HepG2 (cell line): ENCODE results near the gene FGGY. TPM values are rescaled to one million over a fixed set of nuclear protein-coding genes. Genes with fewer than 3 reads are reported as not detected.

Source experiments
- ATAC-seq: fragments of 200-7000 bp; cut with Tn5 transposase; 3 replicates; pipeline ENCODE4 v1.9.1; 2020; ENCODE audit warnings: mild to moderate bottlenecking, moderate library complexity
- BruUV-seq: library from RNA; stranded (reverse); fragments of 400-500 nt; replicated peaks from 2 replicates; lab custom pipeline; 2021; lab: Mats Ljungman, UMichigan
- CTCF ChIA-PET: fragments of 300-600 bp; formaldehyde crosslinking; extraction: SDS; loops from one replicate; lab custom pipeline; 2021; ENCODE audit warnings: low total read pairs, inconsistent platforms, low intra/inter-chr PET ratio; lab: Yijun Ruan, JAX
- POLR2A ChIA-PET: fragments of 350-600 bp; sonication (Branson Sonifier 250); formaldehyde crosslinking; loops from one replicate; lab custom pipeline; 2020; ENCODE audit warnings: antibody characterized with exemption, inconsistent platforms; lab: Yijun Ruan, JAX
- DNase-seq: peaks from one replicate; pipeline ENCODE4 v3.0.0-alpha.2; 2015; ENCODE audit warnings: low spot score
- FAIRE-seq: peaks from 3 replicates; lab custom pipeline; 2011; peaks lifted over from hg19 to GRCh38; lab: Jason Lieb, UNC
- H2AFZ ChIP-seq: one replicate; pipeline ENCODE4 v1.6.1; 2011; ENCODE audit warnings: low read length, inconsistent platforms
- H3K27ac ChIP-seq: fragments of 300-600 bp; 3 replicates; pipeline ENCODE4 v1.8.0; 2011; ENCODE audit warnings: mixed run types, mild to moderate bottlenecking, mixed read lengths, low read length, inconsistent platforms; ENCODE audit not compliant: insufficient read depth; ENCODE audit errors: extremely low read length
- H3K27me3 ChIP-seq, 2 experiments: fragments of 200-600 bp in 1 of 2; 2 replicates in 1 of 2; 3 replicates in 1 of 2; pipeline versions ENCODE4 v1.6.0 to v1.8.0; 2011; ENCODE audit warnings: low read length in 2 of 2, mild to moderate bottlenecking in 2 of 2, moderate library complexity in 2 of 2, inconsistent platforms in 1 of 2; ENCODE audit not compliant: insufficient read depth in 2 of 2, control insufficient read depth in 1 of 2
- H3K36me3 ChIP-seq, 2 experiments: fragments of 200-600 bp in 1 of 2; replicated peaks in 1 of 2; 2 replicates in 1 of 2; 3 replicates in 1 of 2; pipeline versions ENCODE4 v1.5.1 to v1.8.0; 2011; ENCODE audit warnings: low read length in 2 of 2, inconsistent platforms in 1 of 2; ENCODE audit not compliant: insufficient read depth in 2 of 2, control insufficient read depth in 1 of 2
- H3K4me1 ChIP-seq: 2 replicates; pipeline ENCODE4 v1.5.1; 2012; ENCODE audit warnings: low read length, inconsistent platforms; ENCODE audit not compliant: insufficient read depth
- H3K4me2 ChIP-seq: 2 replicates; pipeline ENCODE4 v1.6.0; 2011; ENCODE audit warnings: low read depth, low read length, inconsistent platforms
- H3K4me3 ChIP-seq, 3 experiments: fragments of 200-600 bp in 1 of 3; sonication (generic), shearing (Covaris generic) in 1 of 3; replicated peaks in 1 of 3; 2 replicates each; pipeline ENCODE4 v1.5.1; 2011 to 2016; ENCODE audit warnings: low read length in 3 of 3, inconsistent platforms in 2 of 3, low read depth in 2 of 3, mild to moderate bottlenecking in 2 of 3, control low read depth in 1 of 3, mixed read lengths in 1 of 3; ENCODE audit not compliant: insufficient read depth in 1 of 3
- H3K79me2 ChIP-seq: one replicate; pipeline ENCODE4 v1.6.1; 2011; ENCODE audit warnings: low read length, inconsistent platforms; ENCODE audit not compliant: insufficient read depth
- H3K9ac ChIP-seq: 2 replicates; pipeline ENCODE4 v1.6.0; 2011; ENCODE audit warnings: mild to moderate bottlenecking, low read depth, low read length, inconsistent platforms; ENCODE audit not compliant: insufficient read depth
- H3K9me3 ChIP-seq: 2 replicates; pipeline ENCODE4 v1.5.1; 2012; ENCODE audit warnings: mild to moderate bottlenecking, low read length
- H4K20me1 ChIP-seq: 2 replicates; pipeline ENCODE4 v1.6.0; 2011; ENCODE audit warnings: inconsistent platforms, mild to moderate bottlenecking, low read length, moderate library complexity; ENCODE audit not compliant: insufficient read depth
- ATM ChIP-seq: fragments of 450-650 bp; IDR thresholded peaks from 2 replicates; pipeline ENCODE4 v1.7.1; 2017; ENCODE audit warnings: mild to moderate bottlenecking, borderline replicate concordance
- EED ChIP-seq: sonication (generic); formaldehyde crosslinking; IDR thresholded peaks from 2 replicates; pipeline ENCODE4 v1.5.0; 2020; ENCODE audit warnings: mild to moderate bottlenecking, missing genetic modification reagents
- FOXA3 ChIP-seq: IDR thresholded peaks from 2 replicates; pipeline ENCODE4 v1.6.1; 2016; ENCODE audit warnings: missing genetic modification reagents, missing compliant biosample characterization
- GFI1 ChIP-seq: sonication (generic); formaldehyde crosslinking; IDR thresholded peaks from 2 replicates; pipeline ENCODE4 v1.5.0; 2020; ENCODE audit warnings: missing genetic modification reagents, mild to moderate bottlenecking, borderline replicate concordance
- GRHL1 ChIP-seq: sonication (generic); formaldehyde crosslinking; conservative IDR thresholded peaks from 2 replicates; pipeline ENCODE4 v1.8.0; 2022; ENCODE audit warnings: missing genetic modification reagents
- HMGA1 ChIP-seq: sonication (generic); formaldehyde crosslinking; conservative IDR thresholded peaks from 2 replicates; pipeline ENCODE4 v1.4.0; 2020; ENCODE audit warnings: missing genetic modification reagents
- PHF5A ChIP-seq: IDR thresholded peaks from one replicate; pipeline ENCODE4 v1.6.1; 2018; ENCODE audit warnings: low read depth, missing genetic modification reagents; ENCODE audit not compliant: unreplicated experiment
- RBFOX2 ChIP-seq: fragments of 200-400 bp; formaldehyde crosslinking; IDR thresholded peaks from 2 replicates; pipeline ENCODE4 v1.6.1; 2017; ENCODE audit warnings: low read depth, mild to moderate bottlenecking, low read length
- ZC3H4 ChIP-seq: sonication (generic); formaldehyde crosslinking; IDR thresholded peaks from 2 replicates; pipeline ENCODE4 v1.4.0; 2020; ENCODE audit warnings: missing genetic modification reagents, borderline replicate concordance
- ZMYM3 ChIP-seq: sonication (generic); formaldehyde crosslinking; IDR thresholded peaks from 2 replicates; pipeline ENCODE4 v1.5.1; 2020; ENCODE audit warnings: mild to moderate bottlenecking, missing genetic modification reagents
- ZNF276 ChIP-seq: sonication (generic); formaldehyde crosslinking; IDR thresholded peaks from 2 replicates; pipeline ENCODE4 v1.4.0; 2020; ENCODE audit warnings: mild to moderate bottlenecking, low read depth, missing genetic modification reagents
- ZNF317 ChIP-seq: sonication (generic); formaldehyde crosslinking; IDR thresholded peaks from 2 replicates; pipeline ENCODE4 v1.5.0; 2020; ENCODE audit warnings: mild to moderate bottlenecking, missing genetic modification reagents
- ZNF362 ChIP-seq: sonication (generic); formaldehyde crosslinking; IDR thresholded peaks from 2 replicates; pipeline ENCODE4 v1.4.0; 2020; ENCODE audit warnings: missing genetic modification reagents, mild to moderate bottlenecking, borderline replicate concordance
- WGBS: methylation state at CpG from one replicate; pipeline ENCODE4 v1.1.6; 2017; ENCODE audit warnings: low lambda C conversion rate; 5-methylcytosine and 5-hydroxymethylcytosine counted together
- in situ Hi-C: cut with HindIII; loops from 2 replicates; pipeline ENCODE4 v1.10.0; 2017; ENCODE audit warnings: low pct_unique_long_range_greater_than_20kb; ENCODE audit not compliant: extremely low pct_ligation_motif_present
- intact Hi-C: fragments of 100-400 bp; cut with micrococcal nuclease; formaldehyde crosslinking; loops from one replicate; pipeline ENCODE4 v1.10.0; 2022; ENCODE audit not compliant: unreplicated experiment
- polyA plus RNA-seq, 8 experiments: library from polyadenylated mRNA; depleted of rRNA in 3 of 8; stranded (reverse) in 7 of 8; unstranded in 1 of 8; fragments of >200 nt; fragmentation: Illumina TruSeq in 4 of 8; extraction: Trizol in 4 of 8; gene quantifications; 2 replicates each; pipeline versions ENCODE4 v1.2.1 to v1.2.3, GENCODE V29; 2011 to 2016; ENCODE audit warnings: low read depth in 4 of 8, missing spikeins in 1 of 8, mixed read lengths in 1 of 8; ENCODE audit not compliant: insufficient read depth in 1 of 8
- total RNA-seq, 5 experiments: library from RNA; depleted of rRNA; stranded (reverse); fragments of >200 nt; fragmentation: Illumina TruSeq; extraction: Trizol; gene quantifications; 2 replicates each; pipeline ENCODE4 v1.2.3, GENCODE V29; 2016; ENCODE audit warnings: low read depth in 1 of 5

Gene FGGY
- total and polyA plus RNA-seq, 2 of the 13 experiments (the other 11 are each of a cell fraction or from before 2014, with no cell fraction given): 15.7 to 27.5 TPM

- no peak for TF ChIP-seq ZNF362
- TF ChIP-seq HMGA1: no peak
- TF ChIP-seq ZNF276 (CRISPR knock-in tag): no peak
- no peak for TF ChIP-seq FOXA3
- no peak for TF ChIP-seq RBFOX2
- TF ChIP-seq GFI1 (CRISPR knock-in tag): no peak
- TF ChIP-seq ATM: no peak
- no peak for TF ChIP-seq ZC3H4 (CRISPR knock-in tag)
- no peak for TF ChIP-seq EED
- TF ChIP-seq ZNF317 (CRISPR knock-in tag): no peak
- TF ChIP-seq ZMYM3 (CRISPR knock-in tag): no peak
- no peak for TF ChIP-seq GRHL1 (CRISPR knock-in tag)
- TF ChIP-seq PHF5A: no peak
- no peak for ATAC-seq
- FAIRE-seq: no peak
- in situ Hi-C loops: no loop called here
- 97% methylated on average over 1 of the region's 1 CpG for WGBS
- H3K9ac ChIP-seq: no peak overlapping the region
- intact Hi-C loops: no loop called here
- H3K4me1 ChIP-seq: peaks cover 26% of the 10 kb centered on the region
- H3K27ac ChIP-seq: no peak overlapping the region
- BruUV-seq: no TSS peak
- no peak overlapping the region for H3K4me3 ChIP-seq
- ChIA-PET POLR2A (no interaction called here), CTCF (no interaction called here)
- H4K20me1 ChIP-seq: no peaks in the 10 kb centered on the region
- no peaks in the 10 kb centered on the region for H3K27me3 ChIP-seq
- H3K79me2 ChIP-seq: no peaks in the 10 kb centered on the region
- no peak overlapping the region for H2AFZ ChIP-seq
- no peak overlapping the region for H3K4me2 ChIP-seq
- no peaks in the 10 kb centered on the region for H3K9me3 ChIP-seq
- H3K36me3 ChIP-seq: no peaks in the 10 kb centered on the region
- DNase-seq: no peak
Measured at GRCh38 chr1:59413327-59413720, 116.4 kb downstream of the FGGY start.
